MM.1S (cell line): ENCODE data around the gene LIG3.
"Not testable (repeated sequence)": the region's sequence is repeated elsewhere in the genome, so short reads cannot be mapped to it uniquely, and the experiment has no call there.

Experiments
- DNase-seq: peaks from one replicate; pipeline ENCODE4 v3.0.0-alpha.2; 2015
- H2AFZ ChIP-seq: fragments of 300-600 bp; sonication (generic); 2 replicates; pipeline ENCODE4 v1.6.0; 2016; ENCODE audit warnings: antibody characterized with exemption, low read length
- H3F3A ChIP-seq: fragments of 300-600 bp; sonication (generic); 2 replicates; pipeline ENCODE4 v1.6.1; 2016; ENCODE audit warnings: mild to moderate bottlenecking, antibody characterized with exemption, low read length, moderate library complexity, mixed read lengths; ENCODE audit not compliant: insufficient read depth
- H3K27ac ChIP-seq: fragments of 300-600 bp; sonication (generic); 2 replicates; pipeline ENCODE4 v1.5.1; 2016; ENCODE audit warnings: mild to moderate bottlenecking, low read length
- H3K27me3 ChIP-seq: fragments of 300-600 bp; sonication (generic); replicated peaks from 2 replicates; pipeline ENCODE4 v1.6.0; 2016; ENCODE audit warnings: low read length; ENCODE audit not compliant: insufficient read depth
- H3K36me3 ChIP-seq: fragments of 300-600 bp; sonication (generic); replicated peaks from 2 replicates; pipeline ENCODE4 v1.6.1; 2016; ENCODE audit warnings: mild to moderate bottlenecking, low read length, mixed read lengths; ENCODE audit not compliant: insufficient read depth
- H3K4me1 ChIP-seq: fragments of 300-600 bp; sonication (generic); 2 replicates; pipeline ENCODE4 v1.6.1; 2016; ENCODE audit warnings: low read length, mixed read lengths
- H3K4me2 ChIP-seq: fragments of 300-600 bp; sonication (generic); 2 replicates; pipeline ENCODE4 v1.6.0; 2016; ENCODE audit warnings: low read depth, low read length
- H3K4me3 ChIP-seq: fragments of 300-600 bp; sonication (generic); 2 replicates; pipeline ENCODE4 v1.5.1; 2016; ENCODE audit warnings: low read length, mixed read lengths
- H3K79me2 ChIP-seq: fragments of 300-600 bp; sonication (generic); 2 replicates; pipeline ENCODE4 v1.6.1; 2016; ENCODE audit warnings: mixed run types, low read length, mixed read lengths
- H3K9ac ChIP-seq: fragments of 300-600 bp; sonication (generic); 2 replicates; pipeline ENCODE4 v1.6.1; 2016; ENCODE audit warnings: low read length, mixed read lengths
- H3K9me2 ChIP-seq: fragments of 300-600 bp; sonication (generic); replicated peaks from 2 replicates; pipeline ENCODE4 v1.6.1; 2016; ENCODE audit warnings: mild to moderate bottlenecking, low read length, mixed read lengths; ENCODE audit not compliant: insufficient read depth
- H3K9me3 ChIP-seq: fragments of 300-600 bp; sonication (generic); replicated peaks from 2 replicates; pipeline ENCODE4 v1.6.1; 2016; ENCODE audit warnings: mild to moderate bottlenecking, low read length, mixed read lengths; ENCODE audit not compliant: insufficient read depth
- H4K20me1 ChIP-seq: fragments of 300-600 bp; sonication (generic); 2 replicates; pipeline ENCODE4 v1.6.1; 2016; ENCODE audit warnings: mild to moderate bottlenecking, low read length, moderate library complexity, mixed read lengths; ENCODE audit not compliant: insufficient read depth
- CTCF ChIP-seq: fragments of 300-600 bp; sonication (generic); IDR thresholded peaks from 2 replicates; pipeline ENCODE4 v1.5.1; 2016; ENCODE audit warnings: antibody characterized with exemption, low read length, mixed read lengths
- EZH2 ChIP-seq: fragments of 300-600 bp; sonication (generic); optimal IDR thresholded peaks from 2 replicates; pipeline ENCODE3; 2017; ENCODE audit warnings: low read depth, mild to moderate bottlenecking, antibody characterized with exemption, low read length, mixed read lengths
- EZH2phosphoT487 ChIP-seq: fragments of 300-600 bp; sonication (generic); IDR thresholded peaks from 2 replicates; pipeline ENCODE4 v1.6.1; 2018; ENCODE audit warnings: antibody characterized with exemption, low read length

LIG3 gene

GRCh38 chr17:35030780-35031179 is 50.5 kb downstream of the LIG3 start:
- Histone ChIP-seq H3K27ac (no peak overlapping the region), H3K4me2 (no peak overlapping the region), H4K20me1 (no peaks in the 10 kb centered on the region), H3K9me2 (no peaks in the 10 kb centered on the region), H3K36me3 (no peaks in the 10 kb centered on the region), H3K27me3 (no peaks in the 10 kb centered on the region), H3K9me3 (no peaks in the 10 kb centered on the region), H3K4me1 (no peaks in the 10 kb centered on the region), H2AFZ (no peak overlapping the region), H3K79me2 (no peaks in the 10 kb centered on the region), H3F3A (no peaks in the 10 kb centered on the region), H3K4me3 (no peak overlapping the region), H3K9ac (no peak overlapping the region)
- no peak for TF ChIP-seq EZH2phosphoT487
- no peak for TF ChIP-seq CTCF
- no peak for TF ChIP-seq EZH2
- no peak for DNase-seq

GRCh38 chr17:35038453-35038852 is 58.1 kb downstream of the LIG3 start:
- no peaks in the 10 kb centered on the region for H3K36me3 ChIP-seq
- H4K20me1 ChIP-seq: no peaks in the 10 kb centered on the region
- no peaks in the 10 kb centered on the region for H3K9me2 ChIP-seq
- H3K4me1 ChIP-seq: no peaks in the 10 kb centered on the region
- peaks cover 15% of the 10 kb centered on the region for H3K79me2 ChIP-seq
- no peak overlapping the region for H3K4me3 ChIP-seq
- TF ChIP-seq CTCF: no peak
- TF ChIP-seq EZH2: no peak
- no peak for TF ChIP-seq EZH2phosphoT487
- no peaks in the 10 kb centered on the region for H3K9me3 ChIP-seq
- no peaks in the 10 kb centered on the region for H3K27me3 ChIP-seq
- H3K27ac ChIP-seq: no peak overlapping the region
- H3K9ac ChIP-seq: no peak overlapping the region
- no peak overlapping the region for H3K4me2 ChIP-seq
- H3F3A ChIP-seq: no peaks in the 10 kb centered on the region
- no peak for DNase-seq
- H2AFZ ChIP-seq: no peak overlapping the region

- Histone ChIP-seq H4K20me1 (no peaks in the 10 kb centered on the region), H3K36me3 (no peaks in the 10 kb centered on the region), H3K4me3 (no peak overlapping the region), H3F3A (peaks cover 9% of the 10 kb centered on the region), H3K9me2 (no peaks in the 10 kb centered on the region), H3K27ac (no peak overlapping the region), H3K9ac (no peak overlapping the region), H3K4me2 (no peak overlapping the region), H3K27me3 (no peaks in the 10 kb centered on the region), H3K9me3 (no peaks in the 10 kb centered on the region), H2AFZ (no peak overlapping the region), H3K79me2 (peaks cover 37% of the 10 kb centered on the region), H3K4me1 (peaks cover 7% of the 10 kb centered on the region; the same call in 1 of the 2 replicates)
- TF ChIP-seq EZH2phosphoT487: no peak
- no peak for DNase-seq
Measured at GRCh38 chr17:35041390-35041789, 61.1 kb downstream of the LIG3 start.

GRCh38 chr17:35044181-35044580 is 63.9 kb downstream of the LIG3 start:
- Histone ChIP-seq H3K4me2 (no peak overlapping the region), H3K36me3 (no peaks in the 10 kb centered on the region), H2AFZ (no peak overlapping the region), H3K9me2 (no peaks in the 10 kb centered on the region), H3K4me1 (peaks cover 15% of the 10 kb centered on the region), H3K27ac (no peak overlapping the region), H3K9me3 (no peaks in the 10 kb centered on the region), H3K27me3 (no peaks in the 10 kb centered on the region), H3K9ac (no peak overlapping the region), H3K79me2 (peaks cover 46% of the 10 kb centered on the region), H4K20me1 (no peaks in the 10 kb centered on the region), H3F3A (peaks cover 20% of the 10 kb centered on the region), H3K4me3 (no peak overlapping the region)
- no peak for DNase-seq
- TF ChIP-seq CTCF (no peak), EZH2phosphoT487 (no peak), EZH2 (no peak)

GRCh38 chr17:35045458-35045979 is 65.2 kb downstream of the LIG3 start:
- not testable (repeated sequence) for DNase-seq, H3K4me3 ChIP-seq, H3K9me2 ChIP-seq, H3K9ac ChIP-seq, H2AFZ ChIP-seq, H3K9me3 ChIP-seq, H4K20me1 ChIP-seq, H3K27me3 ChIP-seq, H3K36me3 ChIP-seq
- peak overlapping the region; percentile 69; the same call in 1 of the 2 replicates for H3K4me2 ChIP-seq
- H3F3A ChIP-seq: peaks cover 20% of the 10 kb centered on the region
- H3K4me1 ChIP-seq: peaks cover 19% of the 10 kb centered on the region
- peaks cover 56% of the 10 kb centered on the region for H3K79me2 ChIP-seq
- peak overlapping the region; percentile 72; the same call in 1 of the 2 replicates for H3K27ac ChIP-seq
